Left lung (tissue), 10 donors: ENCODE data around the gene DSG2. TPM values are rescaled to one million over a fixed set of nuclear protein-coding genes. Genes with fewer than 3 reads are reported as not detected.
"Not testable (repeated sequence)": the region's sequence is repeated elsewhere in the genome, so short reads cannot be mapped to it uniquely, and the experiment has no call there.

Experiments used
- ATAC-seq: fragments of 200-7000 bp; cut with Tn5 transposase; one replicate; pipeline ENCODE4 v1.9.1; 2020; ENCODE audit warnings: moderate library complexity
- DNase-seq, 4 donors: peaks; one replicate each; pipeline ENCODE4 v3.0.0-alpha.2; 2013 to 2020
- H3K27ac ChIP-seq, 2 donors: fragments of 200-600 bp; sonication (generic) in 1 of 2; one replicate each; pipeline versions ENCODE4 v1.5.0 to v1.8.0; 2020 to 2021
- H3K27me3 ChIP-seq, 2 donors: fragments of 200-600 bp; sonication (generic) in 1 of 2; one replicate each; pipeline versions ENCODE4 v1.5.0 to v1.8.0; 2020 to 2021
- H3K36me3 ChIP-seq, 2 donors: fragments of 200-600 bp; sonication (generic) in 1 of 2; one replicate each; pipeline versions ENCODE4 v1.5.0 to v1.8.0; 2020 to 2021
- H3K4me1 ChIP-seq, 2 donors: fragments of 200-600 bp; one replicate each; pipeline ENCODE4 v1.8.0; 2021
- H3K4me3 ChIP-seq, 2 donors: fragments of 200-600 bp; sonication (generic) in 1 of 2; one replicate each; pipeline versions ENCODE4 v1.5.0 to v1.8.0; 2020 to 2021; ENCODE audit warnings: mild to moderate bottlenecking in 1 of 2
- H3K9me3 ChIP-seq, 2 donors: fragments of 200-600 bp; sonication (generic) in 1 of 2; one replicate each; pipeline versions ENCODE4 v1.5.0 to v1.8.0; 2020 to 2021
- CTCF ChIP-seq, 2 donors: fragments of 200-600 bp; sonication (generic) in 1 of 2; IDR thresholded peaks; one replicate each; pipeline versions ENCODE4 v1.5.0 to v1.8.0; 2021; ENCODE audit warnings: antibody characterized with exemption in 2 of 2
- intact Hi-C, 2 donors: fragments of 100-400 bp; cut with DNase I; formaldehyde crosslinking; loops; one replicate each; pipeline versions ENCODE4 v1.11.2 to v1.14.2; 2022
- polyA plus RNA-seq, 6 donors: library from polyadenylated mRNA; unstranded; fragments of 120-200 nt; gene quantifications; one replicate each; pipeline ENCODE4 v1.2.1, GENCODE V29; 2013; ENCODE audit not compliant: insufficient read length in 6 of 6
- total RNA-seq, 2 donors: library from RNA; stranded (reverse); fragmentation: NEBNext Ultra II Directional; extraction: Animal tissue kit (Norgen Biotek cat#: 25700); gene quantifications; one replicate each; pipeline ENCODE4 v1.2.1, GENCODE V29; 2021
- donor health status: DM: no; HTN: yes; CAD: no.
- donor health status: DM: no; HTN: no; CAD: no.

DSG2 gene
- total and polyA plus RNA-seq, 8 donors = 36.2 to 66.0 (median 42.3) TPM

DNA sequence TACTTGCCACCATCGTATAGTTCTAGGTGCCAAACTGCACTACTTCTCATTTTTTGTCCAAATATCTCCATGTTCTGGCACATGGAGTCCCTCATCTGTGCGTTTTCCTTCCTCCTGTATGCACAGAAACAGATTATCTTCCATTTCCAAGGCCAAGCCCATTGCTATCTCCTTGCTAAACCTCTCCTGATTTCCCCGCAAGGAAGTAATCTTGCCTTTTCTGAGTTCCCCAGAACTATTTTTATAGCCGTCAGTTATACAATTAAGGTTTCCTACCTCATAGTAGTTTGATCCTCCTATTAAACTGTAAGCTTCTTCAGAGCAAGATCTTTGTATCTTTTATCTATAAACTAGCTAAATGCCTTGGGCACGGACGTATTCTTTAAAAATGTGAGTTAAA, 7.2 kb downstream of the DSG2 start:
- intact Hi-C loops = loop anchor here in 1 of 2 donors (10.0 kb wide), 1 partner anchor 200 kb away; no protein-coding TSS in a partner anchor
- Histone ChIP-seq H3K27ac (no peak overlapping the region), H3K9me3 (no peaks in the 10 kb centered on the region), H3K4me3 (no peak overlapping the region), H3K4me1 (no peaks in the 10 kb centered on the region), H3K36me3 (no peaks in the 10 kb centered on the region), H3K27me3 (peaks cover 0 to 2% of the 10 kb centered on the region in 2 donors)
- no peak for TF ChIP-seq CTCF (IDR thresholded peaks at IDR 0.05)
- DNase-seq (no peak), ATAC-seq (no peak)

DNA sequence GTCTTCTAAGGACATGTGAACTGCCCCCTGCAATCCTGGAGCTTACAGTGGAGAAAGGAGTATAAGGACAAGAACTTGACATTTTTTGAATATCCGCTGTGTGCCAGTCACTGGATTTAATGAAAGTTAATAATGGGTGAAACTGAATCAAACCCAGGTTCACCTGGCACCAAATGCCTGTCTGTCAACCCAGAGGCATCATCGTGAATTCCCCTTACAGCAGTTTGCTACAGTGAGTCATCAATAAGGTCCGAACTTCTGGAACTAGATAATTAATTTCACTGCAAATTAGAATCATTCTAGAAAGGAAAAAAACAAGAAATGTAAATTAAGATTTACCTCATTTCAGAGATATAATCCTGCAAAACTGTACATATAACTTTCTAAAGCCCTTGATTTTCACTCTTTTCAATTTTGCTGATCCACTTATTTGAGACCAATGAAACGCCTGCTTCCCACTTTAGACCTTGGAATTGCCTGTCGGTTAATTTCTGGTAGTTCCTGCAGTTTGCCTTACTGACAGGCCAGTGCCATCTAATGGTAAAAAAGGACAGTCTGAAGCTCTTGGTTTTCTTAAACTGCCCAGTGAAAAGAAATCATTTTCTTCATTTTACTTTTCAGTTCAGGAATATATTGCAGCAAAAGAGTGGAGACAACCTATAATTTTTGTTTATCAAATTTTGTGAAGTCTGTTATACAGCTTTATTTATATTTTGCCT, 8.2 kb downstream of the DSG2 start:
- Histone ChIP-seq H3K4me3 (no peak overlapping the region), H3K4me1 (no peaks in the 10 kb centered on the region), H3K36me3 (no peaks in the 10 kb centered on the region), H3K27me3 (no peaks in the 10 kb centered on the region), H3K9me3 (no peaks in the 10 kb centered on the region), H3K27ac (no peak overlapping the region)
- no peak for ATAC-seq
- intact Hi-C loops = loop anchor here in 1 of 2 donors (10.0 kb wide), 1 partner anchor 201 kb away; no protein-coding TSS in a partner anchor
- peak in 1 of 4 donors; percentile 6 for DNase-seq
- TF ChIP-seq CTCF (IDR thresholded peaks at IDR 0.05) = no peak

- not testable (repeated sequence) for H3K9me3 ChIP-seq, H3K27me3 ChIP-seq, H3K4me1 ChIP-seq, H3K27ac ChIP-seq, ATAC-seq, H3K4me3 ChIP-seq, H3K36me3 ChIP-seq, DNase-seq
- intact Hi-C loops = loop anchor here in 1 of 2 donors (10.0 kb wide), 1 partner anchor 202 kb away; no protein-coding TSS in a partner anchor
Observed at GRCh38 chr18:31507124-31507523, 9.1 kb downstream of the DSG2 start.

DNA sequence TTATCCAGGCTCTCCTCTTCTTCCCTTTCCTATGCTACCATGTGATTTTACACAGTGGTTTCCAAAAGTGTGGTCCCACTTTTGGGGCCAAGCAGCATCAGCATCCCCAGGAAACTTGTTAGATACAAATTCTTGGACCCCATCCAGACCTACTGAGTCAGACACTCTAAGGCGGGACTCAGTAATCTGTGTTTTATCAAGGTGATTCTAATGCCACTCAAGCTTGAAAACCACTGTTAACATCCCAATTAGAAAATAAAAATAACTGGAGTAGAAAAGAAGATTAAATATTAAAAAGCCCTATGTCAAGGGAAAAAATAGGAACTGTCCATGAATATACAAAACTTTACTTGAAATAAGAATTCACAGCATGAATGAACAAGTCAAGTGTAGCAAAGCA, 10.8 kb downstream of the DSG2 start:
- DNase-seq = no peak
- Histone ChIP-seq H3K36me3 (no peaks in the 10 kb centered on the region), H3K9me3 (no peaks in the 10 kb centered on the region), H3K27ac (no peak overlapping the region), H3K4me3 (no peak overlapping the region), H3K4me1 (no peaks in the 10 kb centered on the region), H3K27me3 (no peaks in the 10 kb centered on the region)
- no peak for ATAC-seq
- TF ChIP-seq CTCF (IDR thresholded peaks at IDR 0.05) = no peak
- intact Hi-C loops = loop anchor here in 1 of 2 donors (10.0 kb wide), 1 partner anchor 204 kb away; no protein-coding TSS in a partner anchor

DNA sequence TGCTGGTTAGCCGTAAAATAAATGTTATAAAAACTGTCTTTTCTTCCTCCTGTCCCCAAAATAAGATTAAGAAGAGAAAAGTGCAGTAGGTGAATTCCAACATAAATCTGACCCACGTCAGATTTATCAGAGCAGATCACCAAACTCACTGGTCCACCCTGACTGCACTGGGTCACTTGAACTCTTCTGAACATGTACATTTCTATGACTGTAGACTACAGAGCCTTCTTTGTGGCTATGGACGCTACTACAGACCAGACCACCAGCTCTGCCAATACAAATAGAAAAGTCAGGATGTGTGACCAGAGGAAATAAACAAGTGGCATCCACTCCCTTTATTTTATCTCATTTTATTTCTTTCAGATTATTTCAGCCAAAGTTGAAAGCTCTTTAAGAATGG, 11.6 kb downstream of the DSG2 start:
- no peak for TF ChIP-seq CTCF (IDR thresholded peaks at IDR 0.05)

More for the DNA sequence above, 11.6 kb downstream of the DSG2 start:
- ATAC-seq (no peak), DNase-seq (no peak)
- no peaks in the 10 kb centered on the region for H3K27me3 ChIP-seq
- H3K27ac ChIP-seq = no peak overlapping the region
- no peak overlapping the region for H3K4me3 ChIP-seq
- H3K4me1 ChIP-seq = no peaks in the 10 kb centered on the region
- H3K9me3 ChIP-seq = no peaks in the 10 kb centered on the region
- intact Hi-C loops = loop anchor here in 1 of 2 donors (10.0 kb wide), 1 partner anchor 205 kb away; no protein-coding TSS in a partner anchor
- H3K36me3 ChIP-seq = no peaks in the 10 kb centered on the region
